Keratinocyte (primary cell): ENCODE data around the gene KRTAP12-1. TPM values are rescaled to one million over a fixed set of nuclear protein-coding genes. Genes with fewer than 3 reads are reported as not detected.

Source experiments
- DNase-seq: peaks from one replicate; pipeline ENCODE4 v3.0.0-alpha.2; 2011; ENCODE audit warnings: low read depth, missing footprints, low spot score
- FAIRE-seq: peaks from 2 replicates; lab custom pipeline; 2011; peaks lifted over from hg19 to GRCh38; lab: Jason Lieb, UNC
- H2AFZ ChIP-seq: 2 replicates; pipeline ENCODE4 v1.6.0; 2012; ENCODE audit warnings: low read length, control low read depth, inconsistent platforms; ENCODE audit not compliant: control insufficient read depth
- H3K27ac ChIP-seq: 2 replicates; pipeline ENCODE4 v1.5.1; 2011; ENCODE audit warnings: low read length; ENCODE audit not compliant: control insufficient read depth, insufficient read depth
- H3K27me3 ChIP-seq: 3 replicates; pipeline ENCODE4 v1.6.0; 2011; ENCODE audit warnings: low read length; ENCODE audit not compliant: control insufficient read depth, insufficient read depth; ENCODE audit errors: extremely low read depth
- H3K36me3 ChIP-seq, 2 experiments: 2 replicates in 1 of 2; 3 replicates in 1 of 2; pipeline ENCODE4 v1.5.1; 2011; ENCODE audit warnings: low read length in 2 of 2, mild to moderate bottlenecking in 1 of 2; ENCODE audit not compliant: control insufficient read depth in 2 of 2, insufficient read depth in 2 of 2; ENCODE audit errors: extremely low read depth in 1 of 2
- H3K4me1 ChIP-seq: 3 replicates; pipeline ENCODE4 v1.5.1; 2011; ENCODE audit warnings: low read length; ENCODE audit not compliant: control insufficient read depth, insufficient read depth; ENCODE audit errors: extremely low read depth
- H3K4me2 ChIP-seq: 3 replicates; pipeline ENCODE4 v1.6.0; 2011; ENCODE audit warnings: low read depth, low read length; ENCODE audit not compliant: control insufficient read depth, insufficient read depth; ENCODE audit errors: extremely low read depth
- H3K4me3 ChIP-seq, 3 experiments: fragments of 200-600 bp in 1 of 3; sonication (generic) in 1 of 3; 2 replicates in 2 of 3; 3 replicates in 1 of 3; pipeline ENCODE4 v1.5.1; 2011 to 2016; ENCODE audit warnings: low read length in 3 of 3, mild to moderate bottlenecking in 3 of 3, control low read depth in 2 of 3, inconsistent platforms in 1 of 3, low read depth in 1 of 3, mixed read lengths in 1 of 3, mixed run types in 1 of 3, moderate library complexity in 1 of 3; ENCODE audit not compliant: control insufficient read depth in 2 of 3, insufficient read depth in 2 of 3; ENCODE audit errors: extremely low read depth in 1 of 3
- H3K79me2 ChIP-seq: 2 replicates; pipeline ENCODE4 v1.6.0; 2012; ENCODE audit warnings: low read length; ENCODE audit not compliant: control insufficient read depth, insufficient read depth
- H3K9ac ChIP-seq: 3 replicates; pipeline ENCODE4 v1.6.0; 2011; ENCODE audit warnings: low read length; ENCODE audit not compliant: control insufficient read depth, insufficient read depth; ENCODE audit errors: extremely low read depth
- H3K9me1 ChIP-seq: 3 replicates; pipeline ENCODE4 v1.6.0; 2011; ENCODE audit warnings: low read length; ENCODE audit not compliant: control insufficient read depth, insufficient read depth; ENCODE audit errors: extremely low read depth
- H3K9me3 ChIP-seq: 2 replicates; pipeline ENCODE4 v1.5.1; 2012; ENCODE audit warnings: low read depth, low read length; ENCODE audit not compliant: control insufficient read depth
- H4K20me1 ChIP-seq: 3 replicates; pipeline ENCODE4 v1.6.0; 2011; ENCODE audit warnings: low read length; ENCODE audit not compliant: control insufficient read depth, insufficient read depth; ENCODE audit errors: extremely low read depth
- EZH2 ChIP-seq: IDR thresholded peaks from one replicate; pipeline ENCODE4 v1.6.1; 2012; ENCODE audit warnings: inconsistent platforms, mild to moderate bottlenecking, low read length, moderate library complexity
- dilution Hi-C: fragments of 300-500 bp; cut with MboI; formaldehyde crosslinking; loops from one replicate; pipeline ENCODE4 v1.7.0; 2020; ENCODE audit warnings: low sequenced_read_pairs; ENCODE audit not compliant: extremely low pct_ligation_motif_present
- polyA plus RNA-seq, 5 experiments: library from polyadenylated mRNA; depleted of rRNA in 3 of 5; stranded (reverse) in 3 of 5; stranded (forward) in 1 of 5; unstranded in 1 of 5; fragments of >200 nt; gene quantifications; 1 replicate in 1 of 5; 2 replicates in 3 of 5; 3 replicates in 1 of 5; pipeline versions ENCODE4 v1.2.1 to v1.2.3, GENCODE V29; 2011 to 2012; ENCODE audit warnings: missing spikeins in 2 of 5, low read depth in 1 of 5, low replicate concordance in 1 of 5
- TF ChIP-seq, protein P1 (sequence below), 3 experiments: IDR thresholded peaks in 1 of 3; conservative IDR thresholded peaks in 1 of 3; optimal IDR thresholded peaks in 1 of 3; 2 replicates in 2 of 3; 3 replicates in 1 of 3; pipeline versions ENCODE3 to v1.5.1; 2011; ENCODE audit warnings: low read length in 3 of 3, mild to moderate bottlenecking in 3 of 3, moderate library complexity in 2 of 3, control low read depth in 1 of 3, inconsistent platforms in 1 of 3; ENCODE audit not compliant: insufficient read depth in 2 of 3; ENCODE audit errors: extremely low read depth in 1 of 3

The KRTAP12-1 gene
- polyA plus RNA-seq, 1 donor (not counting 4 experiments of a cell fraction or from before 2014, with no cell fraction given): not detected

- peaks cover 30% of the 10 kb centered on the region for H3K27me3 ChIP-seq
- no peak overlapping the region for H3K4me3 ChIP-seq
- no peak overlapping the region for H3K9ac ChIP-seq
- no peaks in the 10 kb centered on the region for H3K79me2 ChIP-seq
- no peak overlapping the region for H3K27ac ChIP-seq
- no peaks in the 10 kb centered on the region for H3K4me1 ChIP-seq
- DNase-seq (no peak), FAIRE-seq (no peak)
- no peak overlapping the region for H2AFZ ChIP-seq
- H3K9me1 ChIP-seq: no peaks in the 10 kb centered on the region
- H3K36me3 ChIP-seq: no peaks in the 10 kb centered on the region
- H3K9me3 ChIP-seq: peaks cover 2% of the 10 kb centered on the region
- no peak overlapping the region for H3K4me2 ChIP-seq
- TF ChIP-seq, protein P1, sequence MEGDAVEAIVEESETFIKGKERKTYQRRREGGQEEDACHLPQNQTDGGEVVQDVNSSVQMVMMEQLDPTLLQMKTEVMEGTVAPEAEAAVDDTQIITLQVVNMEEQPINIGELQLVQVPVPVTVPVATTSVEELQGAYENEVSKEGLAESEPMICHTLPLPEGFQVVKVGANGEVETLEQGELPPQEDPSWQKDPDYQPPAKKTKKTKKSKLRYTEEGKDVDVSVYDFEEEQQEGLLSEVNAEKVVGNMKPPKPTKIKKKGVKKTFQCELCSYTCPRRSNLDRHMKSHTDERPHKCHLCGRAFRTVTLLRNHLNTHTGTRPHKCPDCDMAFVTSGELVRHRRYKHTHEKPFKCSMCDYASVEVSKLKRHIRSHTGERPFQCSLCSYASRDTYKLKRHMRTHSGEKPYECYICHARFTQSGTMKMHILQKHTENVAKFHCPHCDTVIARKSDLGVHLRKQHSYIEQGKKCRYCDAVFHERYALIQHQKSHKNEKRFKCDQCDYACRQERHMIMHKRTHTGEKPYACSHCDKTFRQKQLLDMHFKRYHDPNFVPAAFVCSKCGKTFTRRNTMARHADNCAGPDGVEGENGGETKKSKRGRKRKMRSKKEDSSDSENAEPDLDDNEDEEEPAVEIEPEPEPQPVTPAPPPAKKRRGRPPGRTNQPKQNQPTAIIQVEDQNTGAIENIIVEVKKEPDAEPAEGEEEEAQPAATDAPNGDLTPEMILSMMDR (optimal IDR thresholded peaks at IDR 0.05 in 1 of 3, IDR thresholded peaks at IDR 0.05 in 1 of 3, conservative IDR thresholded peaks at IDR 0.05 in 1 of 3; ENCODE audit: extremely low read depth in 1 of 3, insufficient read depth in 2 of 3, low read length in 3 of 3): no peak
- TF ChIP-seq EZH2: no peak
- H4K20me1 ChIP-seq: no peaks in the 10 kb centered on the region
- dilution Hi-C loops: no loop called here
Measured at GRCh38 chr21:44716984-44717383, 35.0 kb upstream of the KRTAP12-1 start.

- FAIRE-seq (no peak), DNase-seq (no peak)
- peaks cover 2% of the 10 kb centered on the region for H3K9me3 ChIP-seq
- no peaks in the 10 kb centered on the region for H3K9me1 ChIP-seq
- H3K4me2 ChIP-seq: no peak overlapping the region
- peaks cover 16% of the 10 kb centered on the region for H3K4me1 ChIP-seq
- H3K79me2 ChIP-seq: no peaks in the 10 kb centered on the region
- H3K4me3 ChIP-seq: no peak overlapping the region
- no peak overlapping the region for H3K27ac ChIP-seq
- no peak overlapping the region for H3K9ac ChIP-seq
- no peak overlapping the region for H2AFZ ChIP-seq
- dilution Hi-C loops: no loop called here
- TF ChIP-seq EZH2: no peak
- TF ChIP-seq, protein P1 (optimal IDR thresholded peaks at IDR 0.05 in 1 of 3, IDR thresholded peaks at IDR 0.05 in 1 of 3, conservative IDR thresholded peaks at IDR 0.05 in 1 of 3; ENCODE audit: extremely low read depth in 1 of 3, insufficient read depth in 2 of 3, low read length in 3 of 3): no peak
- no peaks in the 10 kb centered on the region for H3K36me3 ChIP-seq
- peaks cover 49% of the 10 kb centered on the region for H3K27me3 ChIP-seq
- H4K20me1 ChIP-seq: no peaks in the 10 kb centered on the region
Measured at GRCh38 chr21:44714905-44715304, 32.9 kb upstream of the KRTAP12-1 start.
